Brain microvascular endothelial cell (primary cell): Measurements from ENCODE around the gene DKK2.

ENCODE experiments used
- DNase-seq: peaks from one replicate; pipeline ENCODE4 v3.0.0-alpha.2; 2020
- H3K27ac ChIP-seq: fragments of 250-450 bp; sonication (Bioruptor Pico); 2 replicates; pipeline ENCODE4 v1.5.1; 2020; ENCODE audit warnings: mild to moderate bottlenecking, moderate library complexity
- H3K27me3 ChIP-seq: fragments of 250-450 bp; sonication (Bioruptor Pico); replicated peaks from 2 replicates; pipeline ENCODE4 v1.5.1; 2020; ENCODE audit warnings: mild to moderate bottlenecking
- H3K36me3 ChIP-seq: fragments of 250-450 bp; sonication (Bioruptor Pico); replicated peaks from 2 replicates; pipeline ENCODE4 v1.5.1; 2020; ENCODE audit warnings: mild to moderate bottlenecking
- H3K4me3 ChIP-seq: 2 replicates; pipeline ENCODE4 v1.5.1; 2011; ENCODE audit warnings: low read depth, mild to moderate bottlenecking, control low read depth, low read length, moderate library complexity
- CTCF ChIP-seq: IDR thresholded peaks from 2 replicates; pipeline ENCODE4 v1.5.1; 2011; ENCODE audit warnings: low read depth, mild to moderate bottlenecking, moderate library complexity, low read length, control low read depth, inconsistent platforms; ENCODE audit errors: missing control alignments
- in situ Hi-C: cut with HindIII; loops from 2 replicates; pipeline ENCODE4 v1.10.0; 2017; ENCODE audit warnings: low sequenced_read_pairs, low pct_ligation_motif_present

Gene DKK2

GRCh38 chr4:106971636-106972035 is 64.5 kb downstream of the DKK2 start:
- Histone ChIP-seq H3K27ac (no peak overlapping the region), H3K36me3 (no peaks in the 10 kb centered on the region), H3K27me3 (no peaks in the 10 kb centered on the region), H3K4me3 (no peak overlapping the region)
- no peak for DNase-seq
- no peak for TF ChIP-seq CTCF
- in situ Hi-C loops: no loop called here

- no peak for TF ChIP-seq CTCF
- no peak for DNase-seq
- H3K36me3 ChIP-seq: no peaks in the 10 kb centered on the region
- in situ Hi-C loops: no loop called here
- no peak overlapping the region for H3K27ac ChIP-seq
- no peak overlapping the region for H3K4me3 ChIP-seq
- no peaks in the 10 kb centered on the region for H3K27me3 ChIP-seq
These were observed 68.2 kb downstream of the DKK2 start for GRCh38 chr4:106967892-106968291.

- no peak for TF ChIP-seq CTCF
- H3K36me3 ChIP-seq: no peaks in the 10 kb centered on the region
- no peak overlapping the region for H3K27ac ChIP-seq
- DNase-seq: no peak
- no peaks in the 10 kb centered on the region for H3K27me3 ChIP-seq
- H3K4me3 ChIP-seq: no peak overlapping the region
- in situ Hi-C loops: no loop called here
These were observed 82.9 kb downstream of the DKK2 start for GRCh38 chr4:106953036-106953705.

- in situ Hi-C loops: no loop called here
- no peaks in the 10 kb centered on the region for H3K27me3 ChIP-seq
- no peak for DNase-seq
- no peak overlapping the region for H3K27ac ChIP-seq
- H3K4me3 ChIP-seq: no peak overlapping the region
- TF ChIP-seq CTCF: no peak
- no peaks in the 10 kb centered on the region for H3K36me3 ChIP-seq
These were observed 84.2 kb downstream of the DKK2 start for GRCh38 chr4:106951891-106952290.

- Histone ChIP-seq H3K36me3 (no peaks in the 10 kb centered on the region), H3K27me3 (no peaks in the 10 kb centered on the region), H3K4me3 (no peak overlapping the region), H3K27ac (no peak overlapping the region)
- no peak for TF ChIP-seq CTCF
- in situ Hi-C loops: no loop called here
- no peak for DNase-seq
These were observed 94.3 kb downstream of the DKK2 start for GRCh38 chr4:106941841-106942240.

GRCh38 chr4:106930522-106930921 is 105.6 kb downstream of the DKK2 start:
- Histone ChIP-seq H3K36me3 (no peaks in the 10 kb centered on the region), H3K27ac (no peak overlapping the region), H3K27me3 (no peaks in the 10 kb centered on the region), H3K4me3 (no peak overlapping the region)
- in situ Hi-C loops: no loop called here
- TF ChIP-seq CTCF: no peak
- DNase-seq: no peak
